Measurements from ENCODE around the gene GREB1. TPM values are rescaled to one million over a fixed set of nuclear protein-coding genes. Genes with fewer than 3 reads are reported as not detected.

The GREB1 gene, protein sequence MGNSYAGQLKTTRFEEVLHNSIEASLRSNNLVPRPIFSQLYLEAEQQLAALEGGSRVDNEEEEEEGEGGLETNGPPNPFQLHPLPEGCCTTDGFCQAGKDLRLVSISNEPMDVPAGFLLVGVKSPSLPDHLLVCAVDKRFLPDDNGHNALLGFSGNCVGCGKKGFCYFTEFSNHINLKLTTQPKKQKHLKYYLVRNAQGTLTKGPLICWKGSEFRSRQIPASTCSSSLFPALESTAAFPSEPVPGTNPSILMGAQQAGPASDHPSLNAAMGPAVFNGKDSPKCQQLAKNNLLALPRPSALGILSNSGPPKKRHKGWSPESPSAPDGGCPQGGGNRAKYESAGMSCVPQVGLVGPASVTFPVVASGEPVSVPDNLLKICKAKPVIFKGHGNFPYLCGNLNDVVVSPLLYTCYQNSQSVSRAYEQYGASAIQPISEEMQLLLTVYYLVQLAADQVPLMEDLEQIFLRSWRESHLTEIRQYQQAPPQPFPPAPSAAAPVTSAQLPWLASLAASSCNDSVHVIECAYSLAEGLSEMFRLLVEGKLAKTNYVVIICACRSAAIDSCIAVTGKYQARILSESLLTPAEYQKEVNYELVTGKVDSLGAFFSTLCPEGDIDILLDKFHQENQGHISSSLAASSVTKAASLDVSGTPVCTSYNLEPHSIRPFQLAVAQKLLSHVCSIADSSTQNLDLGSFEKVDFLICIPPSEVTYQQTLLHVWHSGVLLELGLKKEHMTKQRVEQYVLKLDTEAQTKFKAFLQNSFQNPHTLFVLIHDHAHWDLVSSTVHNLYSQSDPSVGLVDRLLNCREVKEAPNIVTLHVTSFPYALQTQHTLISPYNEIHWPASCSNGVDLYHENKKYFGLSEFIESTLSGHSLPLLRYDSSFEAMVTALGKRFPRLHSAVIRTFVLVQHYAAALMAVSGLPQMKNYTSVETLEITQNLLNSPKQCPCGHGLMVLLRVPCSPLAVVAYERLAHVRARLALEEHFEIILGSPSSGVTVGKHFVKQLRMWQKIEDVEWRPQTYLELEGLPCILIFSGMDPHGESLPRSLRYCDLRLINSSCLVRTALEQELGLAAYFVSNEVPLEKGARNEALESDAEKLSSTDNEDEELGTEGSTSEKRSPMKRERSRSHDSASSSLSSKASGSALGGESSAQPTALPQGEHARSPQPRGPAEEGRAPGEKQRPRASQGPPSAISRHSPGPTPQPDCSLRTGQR (N-terminal part only)
- total RNA-seq (2022; extraction: Qiagen RNA extraction): 2.5 to 3.0 TPM (median 2.8 TPM) in 5 replicates

GRCh38 chr2:11533278-11534070 lies at the start of gene GREB1:
Gene GREB1, plus strand, starts transcription at chr2:11534045. Its CDS starts 22,570 bp downstream, at chr2:11556615.

DNA sequence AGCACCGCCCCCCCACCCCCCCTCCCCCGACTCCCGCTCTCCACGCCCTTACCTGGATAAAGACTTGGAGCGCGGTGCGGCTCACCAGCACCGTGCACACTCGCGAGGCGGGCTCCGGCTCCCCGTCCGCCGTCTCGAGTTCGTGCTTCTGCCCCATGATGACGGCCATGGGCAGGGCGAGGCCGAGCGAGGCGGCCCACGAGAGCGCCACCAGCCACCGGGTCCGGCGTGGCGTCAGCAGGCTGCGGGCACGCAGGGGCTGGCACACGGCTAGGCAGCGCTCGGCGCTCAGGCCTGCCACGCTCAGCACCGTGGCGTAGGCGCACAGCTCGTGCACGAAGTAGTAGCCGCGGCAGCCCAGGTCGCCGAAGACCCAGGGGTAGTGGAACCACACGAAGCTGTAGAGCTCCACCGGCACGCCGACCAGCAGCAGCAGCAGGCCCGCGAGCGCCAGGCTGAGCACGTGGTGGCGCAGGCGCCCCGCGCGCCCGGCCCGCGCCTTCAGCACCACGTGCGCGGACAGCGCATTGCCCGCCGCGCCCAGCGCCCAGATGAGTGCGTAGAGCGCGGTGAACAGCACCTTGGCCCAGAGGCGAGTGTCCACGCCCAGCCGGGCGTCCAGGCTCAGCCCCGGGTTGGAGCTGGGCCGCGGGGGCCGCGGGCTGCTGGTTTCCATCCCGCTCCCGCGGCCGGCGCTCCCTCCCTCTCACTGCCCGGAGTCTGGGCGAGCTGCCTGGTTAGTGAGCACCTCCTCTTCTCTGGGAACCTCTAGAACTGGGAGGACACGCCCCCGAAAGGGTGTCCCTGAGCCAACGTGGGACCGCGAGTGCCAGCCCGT lies 135.8 kb downstream of the GREB1 start, which contains the start of gene NTSR2:
Gene NTSR2, minus strand, starts transcription at position 742 of the 838 bp plus-strand sequence. Its CDS starts 66 bp downstream, at position 676.

Other genes with a start within 250 kb of the GREB1 start
- gene ROCK2, start 189.4 kb upstream of the GREB1 start, total RNA-seq (2022; extraction: Qiagen RNA extraction): 21.0 to 31.6 TPM (median 26.3 TPM) in 5 replicates
- 25.3 to 30.1 TPM (median 28.1 TPM) in 5 replicates for gene E2F6, start 67.9 kb upstream of the GREB1 start, total RNA-seq (2022; extraction: Qiagen RNA extraction)
- gene NTSR2, start 136.2 kb downstream of the GREB1 start, total RNA-seq (2022; extraction: Qiagen RNA extraction): 0.07 to 0.13 TPM in 2 of 5 replicates, not detected in the others
- gene LPIN1, start 212.6 kb downstream of the GREB1 start, total RNA-seq (2022; extraction: Qiagen RNA extraction): 9.7 to 12.0 TPM (median 10.9 TPM) in 5 replicates